Memory B cell (primary cell): ENCODE results near the gene PTPA.
"Not testable (repeated sequence)": the region's sequence is repeated elsewhere in the genome, so short reads cannot be mapped to it uniquely, and the experiment has no call there.

ENCODE experiments used
- ATAC-seq: fragments of 150-1000 bp; cut with Tn5 transposase; 2 replicates; pipeline ENCODE4 v1.10.0; 2021; ENCODE audit warnings: low read depth, mild to moderate bottlenecking, moderate library complexity
- DNase-seq, 2 donors: peaks; one replicate each; pipeline ENCODE4 v3.0.0; 2022; ENCODE audit warnings: low spot score in 2 of 2
- H3K27ac Mint-ChIP-seq: one replicate; pipeline ENCODE4 v1.8.0; 2022; ENCODE audit warnings: mild to moderate bottlenecking, moderate library complexity, mixed read lengths
- H3K27me3 Mint-ChIP-seq: one replicate; pipeline ENCODE4 v1.8.0; 2022; ENCODE audit warnings: mixed read lengths
- H3K36me3 Mint-ChIP-seq: one replicate; pipeline ENCODE4 v1.8.0; 2022; ENCODE audit warnings: mild to moderate bottlenecking, mixed read lengths
- H3K4me1 Mint-ChIP-seq: one replicate; pipeline ENCODE4 v1.8.0; 2022; ENCODE audit warnings: mixed read lengths
- H3K4me3 Mint-ChIP-seq: one replicate; pipeline ENCODE4 v1.8.0; 2022; ENCODE audit warnings: mild to moderate bottlenecking, moderate library complexity, mixed read lengths
- H3K9me3 Mint-ChIP-seq: one replicate; pipeline ENCODE4 v1.8.0; 2022; ENCODE audit warnings: mixed read lengths

Gene PTPA

DNA sequence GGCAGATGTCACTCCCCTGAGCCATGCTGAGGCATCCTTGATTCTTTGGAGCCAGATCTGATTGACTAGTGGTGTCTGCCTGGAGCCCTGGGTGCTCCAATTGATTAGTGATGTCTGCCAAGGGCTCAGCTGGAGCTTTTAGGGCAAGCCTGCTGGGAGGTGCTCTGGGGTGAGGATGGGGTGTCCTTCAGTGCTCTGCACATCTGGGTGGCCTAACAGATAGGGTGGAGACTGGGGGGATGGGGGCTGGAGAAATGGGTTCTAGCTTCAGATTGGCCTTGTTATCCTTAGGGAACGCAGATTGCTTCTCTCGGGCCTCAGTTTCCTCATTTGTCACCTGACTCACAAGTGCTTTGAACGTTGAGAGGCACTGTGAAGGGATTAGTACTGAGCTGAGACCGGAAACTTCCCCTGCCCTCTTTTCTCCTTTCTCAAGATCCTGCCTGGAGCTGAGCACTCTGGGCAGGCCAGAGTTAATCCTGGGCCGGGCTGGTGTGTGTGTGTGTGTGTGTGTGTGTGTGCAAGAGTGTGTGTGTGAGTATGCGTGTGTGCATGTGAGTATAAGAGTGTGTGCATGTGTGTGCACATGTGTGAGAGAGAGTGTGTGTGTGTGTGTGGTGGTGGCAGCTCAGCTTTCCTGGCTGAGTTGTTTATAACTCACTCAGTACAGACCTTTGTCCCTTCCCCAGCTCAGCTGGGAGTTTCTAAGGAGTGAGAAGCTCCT, 72.4 kb downstream of the PTPA start:
- no peaks in the 10 kb centered on the region for H3K36me3 Mint-ChIP-seq
- H3K4me3 Mint-ChIP-seq, result no peak overlapping the region
- no peaks in the 10 kb centered on the region for H3K4me1 Mint-ChIP-seq
- DNase-seq (no peak), ATAC-seq (no peak)
- H3K9me3 Mint-ChIP-seq, result no peaks in the 10 kb centered on the region
- H3K27me3 Mint-ChIP-seq, result peaks cover 15% of the 10 kb centered on the region
- H3K27ac Mint-ChIP-seq, result no peak overlapping the region

DNA sequence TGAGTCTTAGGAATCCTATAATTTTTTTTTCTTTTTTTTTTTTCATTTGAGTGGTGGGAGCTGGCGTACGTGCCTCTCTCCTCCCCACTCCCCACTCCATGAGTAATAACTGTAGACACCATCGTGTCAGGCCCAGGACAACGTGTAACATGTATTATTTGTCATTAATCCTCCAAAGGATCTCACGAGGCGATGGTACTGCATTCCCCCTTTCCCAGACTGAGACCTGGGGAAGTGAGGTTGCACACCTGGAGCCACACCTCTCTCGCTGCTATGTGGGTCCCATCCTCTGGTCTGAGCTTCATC, 73.0 kb downstream of the PTPA start:
- Mint-ChIP-seq H3K36me3 (no peaks in the 10 kb centered on the region), H3K4me1 (no peaks in the 10 kb centered on the region), H3K4me3 (no peak overlapping the region), H3K27me3 (peaks cover 13% of the 10 kb centered on the region), H3K27ac (no peak overlapping the region), H3K9me3 (no peaks in the 10 kb centered on the region)
- DNase-seq (no peak), ATAC-seq (no peak)

DNA sequence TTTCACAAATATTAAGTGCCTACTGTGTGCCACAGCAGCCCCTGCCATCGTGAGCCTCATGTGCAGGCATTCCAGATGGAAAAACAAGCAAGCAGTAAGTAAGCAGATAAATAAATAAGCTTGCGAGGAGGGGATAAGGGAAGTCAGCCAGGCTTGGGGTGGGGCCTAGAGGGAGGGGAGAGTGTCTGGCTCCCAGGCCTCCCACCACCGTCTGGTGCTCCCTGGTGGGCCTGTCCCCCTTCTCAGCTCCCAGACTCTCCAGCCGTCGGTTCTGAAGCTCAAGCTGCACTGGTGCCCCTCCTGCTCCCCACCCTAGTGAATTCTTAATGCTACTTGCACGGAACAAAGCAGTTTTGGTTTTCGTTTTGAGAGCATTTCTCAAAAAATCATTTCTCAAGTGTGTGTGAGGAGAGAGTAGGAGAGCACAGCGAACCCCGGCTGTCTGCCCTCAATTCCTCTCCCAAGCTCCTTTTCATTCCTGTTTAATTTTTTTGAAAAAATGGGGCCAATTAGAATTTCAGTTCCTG, 73.4 kb downstream of the PTPA start:
- H3K27ac Mint-ChIP-seq, result no peak overlapping the region
- H3K4me1 Mint-ChIP-seq, result no peaks in the 10 kb centered on the region
- peaks cover 13% of the 10 kb centered on the region for H3K27me3 Mint-ChIP-seq
- ATAC-seq (no peak), DNase-seq (no peak)
- no peak overlapping the region for H3K4me3 Mint-ChIP-seq
- H3K9me3 Mint-ChIP-seq, result no peaks in the 10 kb centered on the region
- no peaks in the 10 kb centered on the region for H3K36me3 Mint-ChIP-seq

DNA sequence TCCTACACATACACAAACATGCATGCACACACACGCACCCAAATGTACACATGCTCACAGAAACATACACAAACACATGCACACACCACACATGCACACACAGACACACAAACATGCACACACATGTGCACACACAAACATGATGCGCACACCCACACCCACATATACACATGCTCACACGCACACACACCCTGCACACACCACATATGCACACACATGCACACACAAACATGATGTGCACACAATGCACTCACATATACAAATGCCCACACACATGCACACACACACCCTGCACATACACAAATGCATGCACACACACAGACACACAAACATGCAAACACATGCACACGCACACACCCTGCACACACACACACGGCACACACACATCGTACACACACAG, 74.2 kb downstream of the PTPA start:
- Mint-ChIP-seq H3K27me3 (peaks cover 13% of the 10 kb centered on the region), H3K27ac (no peak overlapping the region), H3K9me3 (no peaks in the 10 kb centered on the region), H3K36me3 (no peaks in the 10 kb centered on the region), H3K4me3 (no peak overlapping the region), H3K4me1 (no peaks in the 10 kb centered on the region)
- DNase-seq (no peak), ATAC-seq (no peak)

DNA sequence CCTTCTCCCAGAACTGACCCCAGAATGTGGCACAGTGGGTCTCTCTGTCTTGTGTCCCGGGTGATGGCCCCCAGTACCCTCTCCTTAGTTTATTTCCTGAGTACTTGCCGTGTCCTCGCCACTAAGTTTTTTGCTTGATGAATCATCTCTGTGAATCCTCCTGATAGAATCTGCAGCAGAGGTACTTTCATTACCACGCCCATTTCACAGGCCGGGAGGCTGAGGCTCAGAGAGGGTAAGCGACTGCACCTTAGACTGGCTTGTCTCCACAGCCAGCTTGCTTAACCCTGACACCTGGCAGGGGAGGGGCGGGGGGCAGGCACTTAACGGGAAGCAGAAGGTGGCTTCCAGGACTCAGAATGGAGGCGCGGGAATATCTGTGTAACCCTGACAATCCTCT, 74.8 kb downstream of the PTPA start:
- no peak overlapping the region for H3K4me3 Mint-ChIP-seq
- no peaks in the 10 kb centered on the region for H3K36me3 Mint-ChIP-seq
- no peak for ATAC-seq
- H3K9me3 Mint-ChIP-seq, result no peaks in the 10 kb centered on the region
- no peak for DNase-seq
- H3K4me1 Mint-ChIP-seq, result no peaks in the 10 kb centered on the region
- peaks cover 13% of the 10 kb centered on the region for H3K27me3 Mint-ChIP-seq
- no peak overlapping the region for H3K27ac Mint-ChIP-seq

DNA sequence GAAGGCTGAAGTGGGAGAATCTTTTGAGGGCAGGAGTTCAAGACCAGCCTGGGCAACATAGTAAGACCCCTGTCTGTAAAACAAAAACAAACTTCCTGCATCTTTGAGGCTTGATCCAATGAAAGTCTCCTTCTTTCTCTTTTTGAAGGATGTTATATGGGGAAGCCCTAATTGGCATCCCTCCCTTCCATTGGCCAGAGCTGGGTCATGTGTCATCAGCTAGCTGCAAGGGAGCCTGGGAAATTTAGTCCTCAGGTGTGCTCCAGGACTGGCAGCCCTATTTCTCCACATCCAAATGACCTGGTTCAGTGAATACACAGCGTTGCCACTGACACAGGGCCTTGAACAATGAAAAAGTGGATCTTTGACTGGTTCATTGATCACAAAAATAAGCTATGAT, 75.8 kb downstream of the PTPA start:
- Mint-ChIP-seq H3K36me3 (no peaks in the 10 kb centered on the region), H3K27ac (no peak overlapping the region), H3K27me3 (peaks cover 7% of the 10 kb centered on the region), H3K4me1 (no peaks in the 10 kb centered on the region), H3K9me3 (no peaks in the 10 kb centered on the region), H3K4me3 (no peak overlapping the region)
- DNase-seq (no peak), ATAC-seq (no peak)

DNA sequence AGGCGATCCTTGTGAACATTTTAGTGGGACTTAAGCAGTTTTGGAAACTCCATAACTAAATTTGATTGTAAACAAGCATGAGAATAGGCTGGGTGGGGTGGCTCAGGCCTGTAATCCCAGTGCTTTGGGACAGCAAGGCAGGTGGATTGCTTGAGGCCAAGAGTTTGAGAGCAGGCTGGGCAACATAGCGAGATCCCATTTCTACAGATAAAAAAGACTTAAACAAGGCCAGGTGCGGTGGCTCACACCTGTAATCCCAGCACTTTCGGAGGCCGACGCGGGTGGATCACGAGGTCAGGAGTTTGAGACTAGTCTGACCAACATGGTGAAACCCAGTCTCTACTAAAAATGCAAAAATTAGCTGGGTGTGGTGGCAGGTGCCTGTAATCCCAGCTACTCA, 78.8 kb downstream of the PTPA start:
- H3K9me3 Mint-ChIP-seq, H3K27ac Mint-ChIP-seq, DNase-seq, ATAC-seq, H3K4me3 Mint-ChIP-seq, H3K4me1 Mint-ChIP-seq, H3K36me3 Mint-ChIP-seq: not testable (repeated sequence)
- peaks cover 11% of the 10 kb centered on the region for H3K27me3 Mint-ChIP-seq

DNA sequence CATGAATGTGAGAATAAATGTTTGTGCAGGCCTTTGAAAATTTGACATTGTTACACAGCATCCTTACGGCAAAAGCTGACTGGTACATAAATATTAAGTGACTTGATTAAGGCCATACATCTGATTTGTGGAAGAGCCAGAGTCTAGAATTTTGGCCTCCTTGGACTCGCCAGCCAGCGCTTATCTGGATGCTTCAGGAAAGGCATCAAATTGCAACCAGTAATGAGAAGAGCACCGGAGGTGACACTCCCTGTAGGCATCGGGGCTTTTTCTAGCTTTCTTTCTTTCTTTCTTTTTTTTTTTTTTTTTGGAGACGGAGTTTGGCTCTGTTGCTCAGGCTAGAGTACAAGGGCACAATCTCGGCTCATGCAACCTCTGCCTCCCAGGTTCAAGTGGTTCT, 80.0 kb downstream of the PTPA start:
- Mint-ChIP-seq H3K4me1 (no peaks in the 10 kb centered on the region), H3K9me3 (no peaks in the 10 kb centered on the region), H3K27ac (no peak overlapping the region), H3K4me3 (no peak overlapping the region), H3K27me3 (peaks cover 10% of the 10 kb centered on the region), H3K36me3 (no peaks in the 10 kb centered on the region)
- ATAC-seq, result no peak
- no peak for DNase-seq

DNA sequence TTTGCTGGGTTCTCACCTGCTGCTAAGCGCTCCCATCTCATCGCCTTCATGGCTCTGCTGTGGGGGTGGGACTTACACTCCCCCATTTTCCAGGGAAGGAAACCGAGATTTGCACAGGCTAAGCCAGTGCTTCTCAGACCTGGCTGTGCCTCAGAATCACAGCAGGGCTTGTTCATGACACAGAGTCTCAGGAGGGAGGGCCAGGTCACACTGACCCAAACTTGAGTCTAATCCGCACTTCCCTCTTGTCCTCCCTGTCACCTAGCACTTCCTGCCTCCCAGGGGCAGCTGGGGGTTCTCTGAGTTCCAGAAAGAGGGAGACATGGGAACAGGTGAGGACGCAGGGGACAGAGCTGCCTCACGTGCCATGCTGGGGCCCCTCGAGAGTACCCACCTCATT, 82.4 kb downstream of the PTPA start:
- no peaks in the 10 kb centered on the region for H3K36me3 Mint-ChIP-seq
- H3K27ac Mint-ChIP-seq, result no peak overlapping the region
- ATAC-seq, result no peak
- peaks cover 18% of the 10 kb centered on the region for H3K27me3 Mint-ChIP-seq
- H3K4me1 Mint-ChIP-seq, result no peaks in the 10 kb centered on the region
- H3K9me3 Mint-ChIP-seq, result no peaks in the 10 kb centered on the region
- DNase-seq, result no peak
- no peak overlapping the region for H3K4me3 Mint-ChIP-seq

DNA sequence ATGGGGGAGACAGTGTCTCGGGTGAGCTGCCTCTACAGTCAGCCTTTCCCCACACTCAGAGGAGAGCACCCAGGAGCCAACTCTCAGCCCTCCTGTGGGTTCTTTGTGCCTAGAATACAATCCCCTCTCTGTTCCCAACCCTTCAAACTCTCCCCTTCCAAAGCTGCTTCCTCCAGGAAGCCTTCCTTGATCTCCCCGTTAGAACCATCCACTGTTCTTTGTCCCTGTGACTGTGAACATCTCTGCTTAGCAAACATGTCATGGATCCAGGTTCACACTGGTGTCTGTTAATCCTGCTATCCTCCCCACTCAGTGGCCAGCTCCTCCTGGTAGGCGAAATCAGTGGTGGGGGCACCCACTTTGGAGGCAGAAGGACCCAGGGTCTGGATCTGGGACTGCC, 83.0 kb downstream of the PTPA start:
- Mint-ChIP-seq H3K36me3 (no peaks in the 10 kb centered on the region), H3K9me3 (no peaks in the 10 kb centered on the region), H3K27ac (no peak overlapping the region), H3K27me3 (peaks cover 20% of the 10 kb centered on the region), H3K4me1 (no peaks in the 10 kb centered on the region), H3K4me3 (no peak overlapping the region)
- DNase-seq (no peak), ATAC-seq (no peak)

DNA sequence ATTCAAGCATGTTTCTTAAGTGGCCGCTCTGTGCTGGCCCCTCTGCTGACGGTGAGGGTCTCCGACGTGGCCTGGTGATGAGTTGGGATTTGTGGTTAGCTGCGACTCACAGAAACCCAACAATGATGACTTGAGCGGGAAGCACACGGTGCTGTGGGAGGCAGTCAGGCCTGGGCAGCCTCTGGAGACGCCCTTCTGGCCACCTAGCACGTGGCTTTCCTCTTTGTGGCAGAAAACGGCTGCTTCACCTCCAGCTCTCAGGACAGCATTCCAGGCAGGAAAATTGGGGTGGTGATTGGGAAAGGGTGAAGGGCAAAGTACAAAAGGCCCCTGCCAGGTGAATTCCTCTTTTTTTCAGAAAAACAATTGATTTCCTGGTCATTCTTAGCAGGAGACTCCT, 84.4 kb downstream of the PTPA start:
- Mint-ChIP-seq H3K9me3 (no peaks in the 10 kb centered on the region), H3K27ac (no peak overlapping the region), H3K4me1 (no peaks in the 10 kb centered on the region), H3K27me3 (peaks cover 20% of the 10 kb centered on the region), H3K36me3 (peaks cover 2% of the 10 kb centered on the region), H3K4me3 (no peak overlapping the region)
- no peak for ATAC-seq
- DNase-seq, result no peak

DNA sequence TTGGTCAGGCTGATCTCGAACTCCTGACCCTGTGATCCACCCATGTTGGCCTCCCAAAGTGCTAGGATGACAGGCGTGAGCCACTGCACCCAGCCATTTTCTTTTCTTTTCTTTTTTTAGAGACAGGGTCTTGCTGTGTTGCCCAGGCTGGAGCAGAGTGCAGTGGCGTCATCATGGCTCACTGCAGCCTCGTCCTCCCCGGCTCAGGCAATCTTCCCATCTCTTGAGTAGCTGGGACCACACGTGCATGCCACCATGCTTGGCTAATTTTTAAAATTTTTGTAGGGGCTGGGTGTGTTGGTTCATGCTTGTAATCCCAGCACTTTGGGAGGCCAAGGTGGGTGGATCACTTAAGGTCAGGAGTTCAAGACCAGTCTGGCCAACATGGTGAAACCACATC, 85.8 kb downstream of the PTPA start:
- peaks cover 20% of the 10 kb centered on the region for H3K27me3 Mint-ChIP-seq
- not testable (repeated sequence) for H3K27ac Mint-ChIP-seq, DNase-seq, H3K36me3 Mint-ChIP-seq, H3K9me3 Mint-ChIP-seq, ATAC-seq, H3K4me3 Mint-ChIP-seq, H3K4me1 Mint-ChIP-seq

DNA sequence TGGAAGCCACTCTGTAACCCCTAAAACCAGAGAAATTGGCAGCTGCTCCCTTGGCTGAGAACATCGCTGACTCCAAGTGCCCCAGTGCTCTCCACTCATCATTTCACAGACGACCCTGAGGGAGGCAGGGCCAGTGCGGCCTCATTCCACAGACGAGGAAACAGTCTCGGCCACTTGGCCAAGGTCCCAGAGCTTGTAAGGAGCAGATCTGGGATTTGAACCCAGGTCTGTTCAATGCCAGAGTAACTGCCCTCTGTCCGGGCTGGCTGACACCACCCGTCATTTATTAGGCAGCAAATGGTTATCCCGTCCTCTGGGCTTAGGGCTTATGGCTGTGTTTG, 86.7 kb downstream of the PTPA start:
- Mint-ChIP-seq H3K4me3 (no peak overlapping the region), H3K9me3 (no peaks in the 10 kb centered on the region), H3K4me1 (no peaks in the 10 kb centered on the region), H3K27ac (no peak overlapping the region), H3K27me3 (peaks cover 20% of the 10 kb centered on the region), H3K36me3 (peaks cover 2% of the 10 kb centered on the region)
- no peak for DNase-seq
- no peak for ATAC-seq
